H1 (cell line): Measurements from ENCODE around the gene SSTR5. TPM values are rescaled to one million over a fixed set of nuclear protein-coding genes. Genes with fewer than 3 reads are reported as not detected.

ENCODE experiments used
- CTCF ChIA-PET: fragments of 300-600 bp; sonication (Branson Sonifier 250); formaldehyde crosslinking; loops from one replicate; lab custom pipeline; 2021; ENCODE audit not compliant: partially characterized antibody; lab: Charles Lee
- POLR2A ChIA-PET: fragments of 300-600 bp; sonication (Branson Sonifier 250); formaldehyde crosslinking; loops from one replicate; lab custom pipeline; 2021; ENCODE audit warnings: inconsistent platforms; ENCODE audit not compliant: partially characterized antibody; lab: Charles Lee
- DNase-seq, 2 experiments: peaks; one replicate each; pipeline versions ENCODE4 v3.0.0 to v3.0.0-alpha.2; 2010 to 2022; ENCODE audit warnings: low spot score in 2 of 2, low read depth in 1 of 2, mixed read lengths in 1 of 2
- FAIRE-seq: peaks from 2 replicates; lab custom pipeline; 2011; peaks lifted over from hg19 to GRCh38; lab: Jason Lieb, UNC
- H2AFZ ChIP-seq: 2 replicates; pipeline ENCODE4 v1.8.1; 2012; ENCODE audit warnings: low read length, inconsistent platforms
- H2AK5ac ChIP-seq: 2 replicates; pipeline ENCODE4 v1.6.1; 2013; ENCODE audit warnings: low read depth, low read length
- H2BK120ac ChIP-seq: replicated peaks from 2 replicates; pipeline ENCODE3; 2013; ENCODE audit warnings: low read depth, low read length, inconsistent platforms
- H2BK12ac ChIP-seq: 2 replicates; pipeline ENCODE4 v1.6.1; 2013; ENCODE audit warnings: low read depth, low read length
- H2BK15ac ChIP-seq: 2 replicates; pipeline ENCODE4 v1.6.1; 2013; ENCODE audit warnings: low read length
- H2BK20ac ChIP-seq: 2 replicates; pipeline ENCODE4 v1.6.1; 2013; ENCODE audit warnings: low read length
- H2BK5ac ChIP-seq: 2 replicates; pipeline ENCODE4 v1.6.1; 2013; ENCODE audit warnings: low read depth, low read length
- H3K14ac ChIP-seq: 2 replicates; pipeline ENCODE4 v1.6.1; 2013; ENCODE audit warnings: inconsistent platforms; ENCODE audit not compliant: insufficient read length
- H3K18ac ChIP-seq: 2 replicates; pipeline ENCODE4 v1.6.1; 2013; ENCODE audit warnings: low read length; ENCODE audit errors: extremely low read depth
- H3K23ac ChIP-seq: 2 replicates; pipeline ENCODE4 v1.6.1; 2013; ENCODE audit warnings: inconsistent platforms; ENCODE audit not compliant: insufficient read length
- H3K23me2 ChIP-seq: 2 replicates; pipeline ENCODE4 v1.6.1; 2013; ENCODE audit warnings: low read depth, low read length
- H3K27ac ChIP-seq: 2 replicates; pipeline ENCODE4 v1.6.1; 2011; ENCODE audit warnings: low read depth, low read length, inconsistent platforms
- H3K27me3 ChIP-seq, 4 experiments: replicated peaks in 1 of 4; 1 replicate in 1 of 4; 2 replicates in 3 of 4; pipeline versions ENCODE4 v1.6.1 to v1.8.1; 2011 to 2013; ENCODE audit warnings: low read length in 3 of 4, mild to moderate bottlenecking in 3 of 4, inconsistent platforms in 2 of 4, mixed read lengths in 2 of 4, moderate library complexity in 1 of 4; ENCODE audit not compliant: control insufficient read depth in 3 of 4, insufficient read depth in 3 of 4; ENCODE audit errors: extremely low read depth in 1 of 4
- H3K36me3 ChIP-seq, 4 experiments: 2 replicates each; pipeline versions ENCODE4 v1.6.1 to v1.8.1; 2011 to 2013; ENCODE audit warnings: mild to moderate bottlenecking in 4 of 4, low read length in 3 of 4, moderate library complexity in 2 of 4, control low read depth in 1 of 4, inconsistent platforms in 1 of 4; ENCODE audit not compliant: insufficient read depth in 4 of 4, control insufficient read depth in 2 of 4
- H3K4ac ChIP-seq: replicated peaks from 2 replicates; pipeline ENCODE3; 2013; ENCODE audit warnings: low read length, low read depth, mixed read lengths, inconsistent platforms; ENCODE audit not compliant: insufficient read length
- H3K4me1 ChIP-seq, 4 experiments: replicated peaks in 1 of 4; 1 replicate in 1 of 4; 2 replicates in 3 of 4; pipeline versions ENCODE4 v1.6.1 to v1.8.1; 2011 to 2013; ENCODE audit warnings: low read length in 3 of 4, inconsistent platforms in 2 of 4, mixed read lengths in 1 of 4; ENCODE audit not compliant: insufficient read depth in 4 of 4, control insufficient read depth in 3 of 4
- H3K4me2 ChIP-seq, 2 experiments: 2 replicates each; pipeline versions ENCODE4 v1.6.1 to v1.8.1; 2011 to 2013; ENCODE audit warnings: low read depth in 2 of 2, low read length in 2 of 2, control low read depth in 1 of 2, inconsistent platforms in 1 of 2, mild to moderate bottlenecking in 1 of 2; ENCODE audit not compliant: insufficient read depth in 1 of 2
- H3K4me3 ChIP-seq, 4 experiments: fragments of 200-600, 300-600 bp in 1 of 4; sonication (generic), shearing (Covaris generic), sonication (Bioruptor Twin) in 1 of 4; 2 replicates each; pipeline versions ENCODE4 v1.5.1 to v1.8.1; 2011 to 2016; ENCODE audit warnings: low read length in 4 of 4, low read depth in 3 of 4, control low read depth in 2 of 4, inconsistent platforms in 2 of 4, mild to moderate bottlenecking in 2 of 4, mixed read lengths in 1 of 4, moderate library complexity in 1 of 4; ENCODE audit not compliant: insufficient read depth in 2 of 4; ENCODE audit errors: extremely low read depth in 1 of 4
- H3K56ac ChIP-seq: replicated peaks from 2 replicates; pipeline ENCODE3; 2013; ENCODE audit warnings: low read depth, mild to moderate bottlenecking, mixed read lengths, low read length, inconsistent platforms; ENCODE audit not compliant: insufficient read length
- H3K79me1 ChIP-seq: 2 replicates; pipeline ENCODE4 v1.6.1; 2013; ENCODE audit warnings: low read depth, low read length, control low read depth
- H3K79me2 ChIP-seq, 2 experiments: 2 replicates each; pipeline versions ENCODE4 v1.6.1 to v1.8.1; 2012 to 2013; ENCODE audit warnings: low read length in 2 of 2, mild to moderate bottlenecking in 2 of 2, inconsistent platforms in 1 of 2; ENCODE audit not compliant: insufficient read depth in 2 of 2, control insufficient read depth in 1 of 2
- H3K9ac ChIP-seq, 4 experiments: replicated peaks in 1 of 4; 1 replicate in 1 of 4; 2 replicates in 3 of 4; pipeline versions ENCODE4 v1.6.1 to v1.8.1; 2011 to 2013; ENCODE audit warnings: low read depth in 3 of 4, low read length in 3 of 4, control low read depth in 2 of 4, mild to moderate bottlenecking in 2 of 4, moderate library complexity in 2 of 4, inconsistent platforms in 1 of 4; ENCODE audit errors: extremely low read depth in 1 of 4
- H3K9me3 ChIP-seq, 2 experiments: 2 replicates each; pipeline versions ENCODE4 v1.6.1 to v1.8.1; 2012 to 2013; ENCODE audit warnings: mild to moderate bottlenecking in 2 of 2, moderate library complexity in 2 of 2, control low read depth in 1 of 2, inconsistent platforms in 1 of 2, low read depth in 1 of 2, low read length in 1 of 2, mixed read lengths in 1 of 2; ENCODE audit not compliant: insufficient read depth in 2 of 2
- H4K20me1 ChIP-seq, 2 experiments: replicated peaks in 1 of 2; 2 replicates each; pipeline versions ENCODE3 to v1.8.1; 2011 to 2013; ENCODE audit warnings: inconsistent platforms in 2 of 2, low read length in 2 of 2, mild to moderate bottlenecking in 1 of 2; ENCODE audit not compliant: insufficient read depth in 2 of 2, control insufficient read depth in 1 of 2
- H4K5ac ChIP-seq: 2 replicates; pipeline ENCODE4 v1.6.1; 2013; ENCODE audit warnings: low read length, low read depth, mixed read lengths, inconsistent platforms; ENCODE audit not compliant: insufficient read length
- H4K8ac ChIP-seq: 2 replicates; pipeline ENCODE4 v1.8.0; 2013; ENCODE audit warnings: mild to moderate bottlenecking, moderate library complexity, low read length, inconsistent platforms; ENCODE audit not compliant: insufficient read depth; ENCODE audit errors: extremely low read depth
- H4K91ac ChIP-seq: replicated peaks from 2 replicates; pipeline ENCODE3; 2013; ENCODE audit warnings: low read length, mixed read lengths, inconsistent platforms; ENCODE audit not compliant: insufficient read length
- CEBPB ChIP-seq: IDR thresholded peaks from 2 replicates; pipeline ENCODE4 v1.6.1; 2012; ENCODE audit warnings: low read depth, low read length
- PHF8 ChIP-seq: fragments of 200-600 bp; sonication (generic); conservative IDR thresholded peaks from 2 replicates; pipeline ENCODE4 v1.7.1; 2012; ENCODE audit warnings: low read depth, mild to moderate bottlenecking, inconsistent platforms, low read length, moderate library complexity
- RAD21 ChIP-seq, 2 experiments: IDR thresholded peaks in 1 of 2; conservative IDR thresholded peaks in 1 of 2; 2 replicates each; pipeline ENCODE4 v1.6.1; 2011; ENCODE audit warnings: low read depth in 2 of 2, low read length in 2 of 2, improper control_type of control experiment in 1 of 2, inconsistent platforms in 1 of 2, mild to moderate bottlenecking in 1 of 2, moderate library complexity in 1 of 2
- RNF2 ChIP-seq: fragments of 200-900, 300-1000 bp; sonication (generic); IDR thresholded peaks from 2 replicates; pipeline ENCODE4 v1.7.1; 2016; ENCODE audit warnings: borderline replicate concordance, low read depth, mild to moderate bottlenecking, antibody characterized with exemption, low read length; ENCODE audit not compliant: poor library complexity, severe bottlenecking; ENCODE audit errors: missing control alignments
- SIN3A ChIP-seq, 2 experiments: IDR thresholded peaks in 1 of 2; conservative IDR thresholded peaks in 1 of 2; 2 replicates each; pipeline ENCODE4 v1.6.1; 2011 to 2012; ENCODE audit warnings: low read length in 2 of 2, improper control_type of control experiment in 1 of 2, low read depth in 1 of 2, mild to moderate bottlenecking in 1 of 2
- SP2 ChIP-seq: IDR thresholded peaks from 2 replicates; pipeline ENCODE4 v1.6.1; 2012; ENCODE audit warnings: mild to moderate bottlenecking, low read length, inconsistent platforms
- WGBS, 2 experiments: shearing (Covaris generic) in 1 of 2; methylation state at CpG; one replicate each; pipeline versions ENCODE4 v1.1.6 to v1.1.7; 2013 to 2015; ENCODE audit warnings: low lambda C conversion rate in 2 of 2, mixed read lengths in 2 of 2, inconsistent platforms in 1 of 2, low coverage in 1 of 2, missing lambda C conversion rate in 1 of 2; ENCODE audit not compliant: insufficient replicate concordance in 2 of 2, insufficient coverage in 1 of 2, insufficient read length in 1 of 2; ENCODE audit errors: extremely low coverage in 1 of 2, missing lambda C conversion rate in 1 of 2; 5-methylcytosine and 5-hydroxymethylcytosine counted together
- polyA plus RNA-seq, 7 experiments: library from polyadenylated mRNA; depleted of rRNA in 3 of 7; stranded (reverse) in 5 of 7; unstranded in 2 of 7; fragments of >200 nt in 5 of 7; fragments of 200-250 nt in 2 of 7; gene quantifications; 1 replicate in 5 of 7; 2 replicates in 1 of 7; 4 replicates in 1 of 7; pipeline versions ENCODE4 v1.2.1 to v1.2.3, GENCODE V29; 2011 to 2013; ENCODE audit warnings: missing spikeins in 2 of 7, mixed read lengths in 2 of 7
- total RNA-seq: library from RNA; stranded (reverse); fragmentation: NEBNext Ultra II Directional; extraction: Animal tissue kit (Norgen Biotek cat#: 25700); gene quantifications from 2 replicates; pipeline ENCODE4 v1.2.1, GENCODE V29; 2021
- TF ChIP-seq, protein P1 (sequence below), 3 experiments: IDR thresholded peaks; 1 replicate in 2 of 3; 2 replicates in 1 of 3; pipeline versions ENCODE4 v1.5.1 to v1.6.1; 2011; ENCODE audit warnings: low read length in 3 of 3, mild to moderate bottlenecking in 3 of 3, inconsistent platforms in 2 of 3, low read depth in 1 of 3, moderate library complexity in 1 of 3; ENCODE audit not compliant: insufficient read depth in 1 of 3; ENCODE audit errors: control extremely low read depth in 1 of 3
- TF ChIP-seq, protein P2 (sequence below): IDR thresholded peaks from 2 replicates; pipeline ENCODE4 v1.6.1; 2011; ENCODE audit warnings: low read length, improper control_type of control experiment

Gene SSTR5
- total and polyA plus RNA-seq, 2 of the 8 experiments (the other 6 are each of a cell fraction or from before 2014, with no cell fraction given), result 0.56 to 0.60 TPM

DNA sequence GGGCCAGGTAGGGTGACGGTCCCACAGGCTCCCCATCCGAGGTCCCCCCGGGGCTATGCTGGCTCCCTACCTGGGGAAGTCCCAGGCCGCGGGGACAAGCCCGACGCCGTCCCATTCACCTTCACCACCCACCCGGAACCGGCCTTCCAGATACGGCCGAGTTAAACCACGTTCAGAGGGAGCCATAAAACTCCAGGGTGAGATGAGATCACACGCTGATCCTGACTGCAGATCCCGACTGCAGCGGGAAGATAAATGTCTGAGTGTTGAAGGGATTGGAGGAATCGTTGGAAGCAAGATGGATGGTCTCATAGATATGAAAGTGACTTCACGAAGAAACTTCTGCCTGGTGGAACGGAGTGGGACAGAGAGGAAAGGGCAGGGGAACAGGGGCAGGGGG, 37.1 kb downstream of the SSTR5 start:
- no peak for FAIRE-seq
- Histone ChIP-seq H4K5ac (no peak overlapping the region), H4K20me1 (peaks cover 0 to 4% of the 10 kb centered on the region in 2 experiments), H3K23ac (no peak overlapping the region), H3K18ac (no peak overlapping the region), H2BK20ac (no peak overlapping the region), H4K91ac (no peak overlapping the region), H2AK5ac (no peak overlapping the region), H3K56ac (no peak overlapping the region), H3K36me3 (no peaks in the 10 kb centered on the region), H3K4ac (no peak overlapping the region), H3K27ac (no peak overlapping the region), H3K79me1 (no peaks in the 10 kb centered on the region), H3K9ac (no peak overlapping the region), H3K79me2 (no peaks in the 10 kb centered on the region), H3K27me3 (peaks cover 0 to 7% (median 5%) of the 10 kb centered on the region in 4 experiments; a peak in 5 of 7 replicates), H2BK5ac (no peak overlapping the region), H2BK12ac (no peak overlapping the region), H2AFZ (no peak overlapping the region), H4K8ac (no peak overlapping the region), H2BK120ac (no peak overlapping the region), H3K14ac (no peak overlapping the region), H3K4me2 (no peak overlapping the region), H3K4me3 (no peak overlapping the region), H3K9me3 (no peaks in the 10 kb centered on the region), H3K4me1 (peaks cover 0 to 5% (median under 1%) of the 10 kb centered on the region in 4 experiments; a peak in 4 of 7 replicates), H3K23me2 (no peaks in the 10 kb centered on the region; the same call in 1 of the 2 replicates), H2BK15ac (no peak overlapping the region)
- no peak for DNase-seq
- ChIA-PET CTCF (interaction anchor here (1.3 kb wide), 1 partner anchor 221 kb away, joined by 3 read pairs; no protein-coding TSS in a partner anchor), POLR2A (interaction anchor here (0.9 to 1.1 kb wide), 2 partner anchors 37 to 41 kb away, joined by 3 to 4 read pairs; no protein-coding TSS in a partner anchor)
- 84% methylated on average over 19 of the region's 19 CpGs; no CpG with 5 or more reads in 1 of the 2 experiments for WGBS, 2 experiments
- TF ChIP-seq PHF8, result no peak
- no peak for TF ChIP-seq SIN3A (conservative IDR thresholded peaks at IDR 0.05 in 1 of 2, IDR thresholded peaks at IDR 0.05 in 1 of 2; ENCODE audit: low read depth in 1 of 2, low read length in 2 of 2)
- TF ChIP-seq, protein P1, sequence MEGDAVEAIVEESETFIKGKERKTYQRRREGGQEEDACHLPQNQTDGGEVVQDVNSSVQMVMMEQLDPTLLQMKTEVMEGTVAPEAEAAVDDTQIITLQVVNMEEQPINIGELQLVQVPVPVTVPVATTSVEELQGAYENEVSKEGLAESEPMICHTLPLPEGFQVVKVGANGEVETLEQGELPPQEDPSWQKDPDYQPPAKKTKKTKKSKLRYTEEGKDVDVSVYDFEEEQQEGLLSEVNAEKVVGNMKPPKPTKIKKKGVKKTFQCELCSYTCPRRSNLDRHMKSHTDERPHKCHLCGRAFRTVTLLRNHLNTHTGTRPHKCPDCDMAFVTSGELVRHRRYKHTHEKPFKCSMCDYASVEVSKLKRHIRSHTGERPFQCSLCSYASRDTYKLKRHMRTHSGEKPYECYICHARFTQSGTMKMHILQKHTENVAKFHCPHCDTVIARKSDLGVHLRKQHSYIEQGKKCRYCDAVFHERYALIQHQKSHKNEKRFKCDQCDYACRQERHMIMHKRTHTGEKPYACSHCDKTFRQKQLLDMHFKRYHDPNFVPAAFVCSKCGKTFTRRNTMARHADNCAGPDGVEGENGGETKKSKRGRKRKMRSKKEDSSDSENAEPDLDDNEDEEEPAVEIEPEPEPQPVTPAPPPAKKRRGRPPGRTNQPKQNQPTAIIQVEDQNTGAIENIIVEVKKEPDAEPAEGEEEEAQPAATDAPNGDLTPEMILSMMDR (IDR thresholded peaks at IDR 0.05; ENCODE audit: control extremely low read depth in 1 of 3, insufficient read depth in 1 of 3, low read depth in 1 of 3, low read length in 3 of 3), result no peak
- TF ChIP-seq RAD21 (IDR thresholded peaks at IDR 0.05 in 1 of 2, conservative IDR thresholded peaks at IDR 0.05 in 1 of 2; ENCODE audit: low read depth in 2 of 2, low read length in 2 of 2), result no peak
- TF ChIP-seq RNF2, result no peak
- TF ChIP-seq, protein P2, sequence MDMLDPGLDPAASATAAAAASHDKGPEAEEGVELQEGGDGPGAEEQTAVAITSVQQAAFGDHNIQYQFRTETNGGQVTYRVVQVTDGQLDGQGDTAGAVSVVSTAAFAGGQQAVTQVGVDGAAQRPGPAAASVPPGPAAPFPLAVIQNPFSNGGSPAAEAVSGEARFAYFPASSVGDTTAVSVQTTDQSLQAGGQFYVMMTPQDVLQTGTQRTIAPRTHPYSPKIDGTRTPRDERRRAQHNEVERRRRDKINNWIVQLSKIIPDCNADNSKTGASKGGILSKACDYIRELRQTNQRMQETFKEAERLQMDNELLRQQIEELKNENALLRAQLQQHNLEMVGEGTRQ, result no peak
- no peak for TF ChIP-seq CEBPB
- no peak for TF ChIP-seq SP2
